H1 (cell line): ENCODE data around the gene CFAP92. TPM values are rescaled to one million over a fixed set of nuclear protein-coding genes. Genes with fewer than 3 reads are reported as not detected.

Experiments used
- CTCF ChIA-PET: fragments of 300-600 bp; sonication (Branson Sonifier 250); formaldehyde crosslinking; loops from one replicate; lab custom pipeline; 2021; ENCODE audit not compliant: partially characterized antibody; lab: Charles Lee
- POLR2A ChIA-PET: fragments of 300-600 bp; sonication (Branson Sonifier 250); formaldehyde crosslinking; loops from one replicate; lab custom pipeline; 2021; ENCODE audit warnings: inconsistent platforms; ENCODE audit not compliant: partially characterized antibody; lab: Charles Lee
- DNase-seq, 2 experiments: peaks; one replicate each; pipeline versions ENCODE4 v3.0.0 to v3.0.0-alpha.2; 2010 to 2022; ENCODE audit warnings: low spot score in 2 of 2, low read depth in 1 of 2, mixed read lengths in 1 of 2
- FAIRE-seq: peaks from 2 replicates; lab custom pipeline; 2011; peaks lifted over from hg19 to GRCh38; lab: Jason Lieb, UNC
- H2AFZ ChIP-seq: 2 replicates; pipeline ENCODE4 v1.8.1; 2012; ENCODE audit warnings: low read length, inconsistent platforms
- H2AK5ac ChIP-seq: 2 replicates; pipeline ENCODE4 v1.6.1; 2013; ENCODE audit warnings: low read depth, low read length
- H2BK120ac ChIP-seq: replicated peaks from 2 replicates; pipeline ENCODE3; 2013; ENCODE audit warnings: low read depth, low read length, inconsistent platforms
- H2BK12ac ChIP-seq: 2 replicates; pipeline ENCODE4 v1.6.1; 2013; ENCODE audit warnings: low read depth, low read length
- H2BK15ac ChIP-seq: 2 replicates; pipeline ENCODE4 v1.6.1; 2013; ENCODE audit warnings: low read length
- H2BK20ac ChIP-seq: 2 replicates; pipeline ENCODE4 v1.6.1; 2013; ENCODE audit warnings: low read length
- H2BK5ac ChIP-seq: 2 replicates; pipeline ENCODE4 v1.6.1; 2013; ENCODE audit warnings: low read depth, low read length
- H3K14ac ChIP-seq: 2 replicates; pipeline ENCODE4 v1.6.1; 2013; ENCODE audit warnings: inconsistent platforms; ENCODE audit not compliant: insufficient read length
- H3K18ac ChIP-seq: 2 replicates; pipeline ENCODE4 v1.6.1; 2013; ENCODE audit warnings: low read length; ENCODE audit errors: extremely low read depth
- H3K23ac ChIP-seq: 2 replicates; pipeline ENCODE4 v1.6.1; 2013; ENCODE audit warnings: inconsistent platforms; ENCODE audit not compliant: insufficient read length
- H3K23me2 ChIP-seq: 2 replicates; pipeline ENCODE4 v1.6.1; 2013; ENCODE audit warnings: low read depth, low read length
- H3K27ac ChIP-seq: 2 replicates; pipeline ENCODE4 v1.6.1; 2011; ENCODE audit warnings: low read depth, low read length, inconsistent platforms
- H3K27me3 ChIP-seq, 4 experiments: replicated peaks in 1 of 4; 1 replicate in 1 of 4; 2 replicates in 3 of 4; pipeline versions ENCODE4 v1.6.1 to v1.8.1; 2011 to 2013; ENCODE audit warnings: low read length in 3 of 4, mild to moderate bottlenecking in 3 of 4, inconsistent platforms in 2 of 4, mixed read lengths in 2 of 4, moderate library complexity in 1 of 4; ENCODE audit not compliant: control insufficient read depth in 3 of 4, insufficient read depth in 3 of 4; ENCODE audit errors: extremely low read depth in 1 of 4
- H3K36me3 ChIP-seq, 4 experiments: 2 replicates each; pipeline versions ENCODE4 v1.6.1 to v1.8.1; 2011 to 2013; ENCODE audit warnings: mild to moderate bottlenecking in 4 of 4, low read length in 3 of 4, moderate library complexity in 2 of 4, control low read depth in 1 of 4, inconsistent platforms in 1 of 4; ENCODE audit not compliant: insufficient read depth in 4 of 4, control insufficient read depth in 2 of 4
- H3K4ac ChIP-seq: replicated peaks from 2 replicates; pipeline ENCODE3; 2013; ENCODE audit warnings: low read length, low read depth, mixed read lengths, inconsistent platforms; ENCODE audit not compliant: insufficient read length
- H3K4me1 ChIP-seq, 4 experiments: replicated peaks in 1 of 4; 1 replicate in 1 of 4; 2 replicates in 3 of 4; pipeline versions ENCODE4 v1.6.1 to v1.8.1; 2011 to 2013; ENCODE audit warnings: low read length in 3 of 4, inconsistent platforms in 2 of 4, mixed read lengths in 1 of 4; ENCODE audit not compliant: insufficient read depth in 4 of 4, control insufficient read depth in 3 of 4
- H3K4me2 ChIP-seq, 2 experiments: 2 replicates each; pipeline versions ENCODE4 v1.6.1 to v1.8.1; 2011 to 2013; ENCODE audit warnings: low read depth in 2 of 2, low read length in 2 of 2, control low read depth in 1 of 2, inconsistent platforms in 1 of 2, mild to moderate bottlenecking in 1 of 2; ENCODE audit not compliant: insufficient read depth in 1 of 2
- H3K4me3 ChIP-seq, 4 experiments: fragments of 200-600, 300-600 bp in 1 of 4; sonication (generic), shearing (Covaris generic), sonication (Bioruptor Twin) in 1 of 4; 2 replicates each; pipeline versions ENCODE4 v1.5.1 to v1.8.1; 2011 to 2016; ENCODE audit warnings: low read length in 4 of 4, low read depth in 3 of 4, control low read depth in 2 of 4, inconsistent platforms in 2 of 4, mild to moderate bottlenecking in 2 of 4, mixed read lengths in 1 of 4, moderate library complexity in 1 of 4; ENCODE audit not compliant: insufficient read depth in 2 of 4; ENCODE audit errors: extremely low read depth in 1 of 4
- H3K56ac ChIP-seq: replicated peaks from 2 replicates; pipeline ENCODE3; 2013; ENCODE audit warnings: low read depth, mild to moderate bottlenecking, mixed read lengths, low read length, inconsistent platforms; ENCODE audit not compliant: insufficient read length
- H3K79me1 ChIP-seq: 2 replicates; pipeline ENCODE4 v1.6.1; 2013; ENCODE audit warnings: low read depth, low read length, control low read depth
- H3K79me2 ChIP-seq, 2 experiments: 2 replicates each; pipeline versions ENCODE4 v1.6.1 to v1.8.1; 2012 to 2013; ENCODE audit warnings: low read length in 2 of 2, mild to moderate bottlenecking in 2 of 2, inconsistent platforms in 1 of 2; ENCODE audit not compliant: insufficient read depth in 2 of 2, control insufficient read depth in 1 of 2
- H3K9ac ChIP-seq, 4 experiments: replicated peaks in 1 of 4; 1 replicate in 1 of 4; 2 replicates in 3 of 4; pipeline versions ENCODE4 v1.6.1 to v1.8.1; 2011 to 2013; ENCODE audit warnings: low read depth in 3 of 4, low read length in 3 of 4, control low read depth in 2 of 4, mild to moderate bottlenecking in 2 of 4, moderate library complexity in 2 of 4, inconsistent platforms in 1 of 4; ENCODE audit errors: extremely low read depth in 1 of 4
- H3K9me3 ChIP-seq, 2 experiments: 2 replicates each; pipeline versions ENCODE4 v1.6.1 to v1.8.1; 2012 to 2013; ENCODE audit warnings: mild to moderate bottlenecking in 2 of 2, moderate library complexity in 2 of 2, control low read depth in 1 of 2, inconsistent platforms in 1 of 2, low read depth in 1 of 2, low read length in 1 of 2, mixed read lengths in 1 of 2; ENCODE audit not compliant: insufficient read depth in 2 of 2
- H4K20me1 ChIP-seq, 2 experiments: replicated peaks in 1 of 2; 2 replicates each; pipeline versions ENCODE3 to v1.8.1; 2011 to 2013; ENCODE audit warnings: inconsistent platforms in 2 of 2, low read length in 2 of 2, mild to moderate bottlenecking in 1 of 2; ENCODE audit not compliant: insufficient read depth in 2 of 2, control insufficient read depth in 1 of 2
- H4K5ac ChIP-seq: 2 replicates; pipeline ENCODE4 v1.6.1; 2013; ENCODE audit warnings: low read length, low read depth, mixed read lengths, inconsistent platforms; ENCODE audit not compliant: insufficient read length
- H4K8ac ChIP-seq: 2 replicates; pipeline ENCODE4 v1.8.0; 2013; ENCODE audit warnings: mild to moderate bottlenecking, moderate library complexity, low read length, inconsistent platforms; ENCODE audit not compliant: insufficient read depth; ENCODE audit errors: extremely low read depth
- H4K91ac ChIP-seq: replicated peaks from 2 replicates; pipeline ENCODE3; 2013; ENCODE audit warnings: low read length, mixed read lengths, inconsistent platforms; ENCODE audit not compliant: insufficient read length
- ASH2L ChIP-seq: fragments of 200-600, 300-600 bp; sonication (generic); IDR thresholded peaks from one replicate; pipeline ENCODE4 v1.7.1; 2017; ENCODE audit warnings: low read length
- BRCA1 ChIP-seq: IDR thresholded peaks from 2 replicates; pipeline ENCODE4 v1.6.1; 2012; ENCODE audit warnings: low read depth, low read length, improper control_type of control experiment
- JUN ChIP-seq: IDR thresholded peaks from 2 replicates; pipeline ENCODE4 v1.6.1; 2011; ENCODE audit warnings: low read depth, mild to moderate bottlenecking, improper control_type of control experiment, low read length
- KDM1A ChIP-seq: fragments of 200-600, 300-600 bp; sonication (generic); IDR thresholded peaks from 2 replicates; pipeline ENCODE4 v1.7.1; 2016; ENCODE audit warnings: mild to moderate bottlenecking, low read length, borderline replicate concordance
- KDM5A ChIP-seq: fragments of 200-600 bp; IDR thresholded peaks from 2 replicates; pipeline ENCODE4 v1.7.1; 2012; ENCODE audit warnings: mild to moderate bottlenecking, low read length, inconsistent platforms, mixed read lengths
- NRF1 ChIP-seq: IDR thresholded peaks from 2 replicates; pipeline ENCODE4 v1.6.1; 2011; ENCODE audit warnings: mild to moderate bottlenecking, low read depth, low read length, improper control_type of control experiment
- RBBP5 ChIP-seq: IDR thresholded peaks from 2 replicates; pipeline ENCODE4 v1.7.1; 2012; ENCODE audit warnings: low read depth, mild to moderate bottlenecking, inconsistent platforms, low read length, moderate library complexity, borderline replicate concordance
- SIRT6 ChIP-seq: IDR thresholded peaks from one replicate; pipeline ENCODE4 v1.7.1; 2012; ENCODE audit warnings: low read length, inconsistent platforms
- SIX5 ChIP-seq: IDR thresholded peaks from 2 replicates; pipeline ENCODE4 v1.6.1; 2011; ENCODE audit warnings: mild to moderate bottlenecking, low read depth, low read length
- TCF12 ChIP-seq: IDR thresholded peaks from 2 replicates; pipeline ENCODE4 v1.6.1; 2011; ENCODE audit warnings: low read depth, mild to moderate bottlenecking, low read length
- WGBS, 2 experiments: shearing (Covaris generic) in 1 of 2; methylation state at CpG; one replicate each; pipeline versions ENCODE4 v1.1.6 to v1.1.7; 2013 to 2015; ENCODE audit warnings: low lambda C conversion rate in 2 of 2, mixed read lengths in 2 of 2, inconsistent platforms in 1 of 2, low coverage in 1 of 2, missing lambda C conversion rate in 1 of 2; ENCODE audit not compliant: insufficient replicate concordance in 2 of 2, insufficient coverage in 1 of 2, insufficient read length in 1 of 2; ENCODE audit errors: extremely low coverage in 1 of 2, missing lambda C conversion rate in 1 of 2; 5-methylcytosine and 5-hydroxymethylcytosine counted together
- polyA plus RNA-seq, 7 experiments: library from polyadenylated mRNA; depleted of rRNA in 3 of 7; stranded (reverse) in 5 of 7; unstranded in 2 of 7; fragments of >200 nt in 5 of 7; fragments of 200-250 nt in 2 of 7; gene quantifications; 1 replicate in 5 of 7; 2 replicates in 1 of 7; 4 replicates in 1 of 7; pipeline versions ENCODE4 v1.2.1 to v1.2.3, GENCODE V29; 2011 to 2013; ENCODE audit warnings: missing spikeins in 2 of 7, mixed read lengths in 2 of 7
- total RNA-seq: library from RNA; stranded (reverse); fragmentation: NEBNext Ultra II Directional; extraction: Animal tissue kit (Norgen Biotek cat#: 25700); gene quantifications from 2 replicates; pipeline ENCODE4 v1.2.1, GENCODE V29; 2021
- TF ChIP-seq, protein P1 (sequence below): IDR thresholded peaks from 2 replicates; pipeline ENCODE4 v1.6.1; 2012; ENCODE audit warnings: inconsistent platforms
- TF ChIP-seq, protein P2 (sequence below): IDR thresholded peaks from 2 replicates; pipeline ENCODE4 v1.6.1; 2012; ENCODE audit warnings: inconsistent platforms
- TF ChIP-seq, protein P3 (sequence below): IDR thresholded peaks from 2 replicates; pipeline ENCODE4 v1.6.1; 2011; ENCODE audit warnings: low read depth, mild to moderate bottlenecking, low read length; ENCODE audit not compliant: insufficient read depth

CFAP92 gene
- total and polyA plus RNA-seq, 2 of the 8 experiments (the other 6 are each of a cell fraction or from before 2014, with no cell fraction given) = 0.77 to 2.0 TPM

DNA sequence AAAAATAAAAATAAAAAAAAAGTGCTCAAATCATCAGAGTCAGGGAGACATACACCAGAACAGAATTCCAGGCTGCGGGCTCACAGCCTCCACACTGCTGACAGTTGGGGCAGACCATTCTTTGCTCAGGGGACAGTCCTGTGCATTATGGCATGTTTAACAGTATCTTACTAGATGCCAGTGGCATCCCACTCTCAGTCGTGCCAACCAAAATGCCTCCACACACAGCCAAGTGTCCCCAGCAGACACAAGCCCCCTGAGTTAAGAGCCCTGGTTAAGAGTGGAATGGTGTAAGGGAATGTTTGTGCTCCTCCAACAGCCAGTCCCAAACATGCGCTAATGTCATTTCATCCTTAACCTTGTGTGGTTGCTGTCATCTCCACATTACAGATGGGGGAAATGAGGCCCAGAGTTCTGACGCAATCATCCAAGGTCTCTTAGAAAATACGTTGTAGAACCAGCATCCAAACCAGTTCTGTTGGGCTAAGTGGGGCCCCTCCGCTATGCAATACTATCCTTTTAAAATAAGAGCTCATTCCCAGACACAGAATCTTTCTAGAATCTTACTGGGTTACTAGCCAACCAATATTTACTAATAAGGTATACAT, 26.0 kb downstream of the CFAP92 start:
- Histone ChIP-seq H3K56ac (no peak overlapping the region), H3K9ac (no peak overlapping the region), H3K18ac (no peak overlapping the region), H3K27ac (no peak overlapping the region), H3K23ac (no peak overlapping the region), H3K27me3 (no peaks in the 10 kb centered on the region; a peak in 1 of 7 replicates), H4K91ac (no peak overlapping the region), H3K14ac (no peak overlapping the region), H4K8ac (no peak overlapping the region), H3K4ac (no peak overlapping the region), H2BK120ac (no peak overlapping the region), H4K5ac (no peak overlapping the region), H2BK5ac (no peak overlapping the region), H2AFZ (no peak overlapping the region), H3K79me2 (no peaks in the 10 kb centered on the region), H4K20me1 (no peaks in the 10 kb centered on the region), H2BK12ac (no peak overlapping the region), H3K23me2 (no peaks in the 10 kb centered on the region), H2BK20ac (no peak overlapping the region), H2AK5ac (no peak overlapping the region), H3K4me2 (no peak overlapping the region), H3K79me1 (no peaks in the 10 kb centered on the region), H3K4me1 (no peaks in the 10 kb centered on the region), H3K36me3 (no peaks in the 10 kb centered on the region), H2BK15ac (no peak overlapping the region), H3K4me3 (no peak overlapping the region), H3K9me3 (no peaks in the 10 kb centered on the region)
- FAIRE-seq = no peak
- 85% methylated on average over 6 of the region's 6 CpGs; no CpG with 5 or more reads in 1 of the 2 experiments for whole genome bisulfite sequencing, 2 experiments
- ChIA-PET CTCF (interaction anchor here (0.6 to 5.5 kb wide), 7 partner anchors 9 to 119 kb away, joined by 3 to 79 read pairs (median 3); no protein-coding TSS in a partner anchor), POLR2A (no interaction called here)
- no peak for DNase-seq
- no peak for TF ChIP-seq JUN
- no peak for TF ChIP-seq KDM5A
- TF ChIP-seq SIRT6 = no peak
- TF ChIP-seq, protein P1, sequence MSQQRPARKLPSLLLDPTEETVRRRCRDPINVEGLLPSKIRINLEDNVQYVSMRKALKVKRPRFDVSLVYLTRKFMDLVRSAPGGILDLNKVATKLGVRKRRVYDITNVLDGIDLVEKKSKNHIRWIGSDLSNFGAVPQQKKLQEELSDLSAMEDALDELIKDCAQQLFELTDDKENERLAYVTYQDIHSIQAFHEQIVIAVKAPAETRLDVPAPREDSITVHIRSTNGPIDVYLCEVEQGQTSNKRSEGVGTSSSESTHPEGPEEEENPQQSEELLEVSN = no peak
- no peak for TF ChIP-seq RBBP5
- TF ChIP-seq BRCA1 = no peak
- no peak for TF ChIP-seq TCF12
- TF ChIP-seq NRF1 = no peak
- no peak for TF ChIP-seq KDM1A
- TF ChIP-seq, protein P2, sequence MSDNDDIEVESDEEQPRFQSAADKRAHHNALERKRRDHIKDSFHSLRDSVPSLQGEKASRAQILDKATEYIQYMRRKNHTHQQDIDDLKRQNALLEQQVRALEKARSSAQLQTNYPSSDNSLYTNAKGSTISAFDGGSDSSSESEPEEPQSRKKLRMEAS = no peak
- TF ChIP-seq, protein P3, sequence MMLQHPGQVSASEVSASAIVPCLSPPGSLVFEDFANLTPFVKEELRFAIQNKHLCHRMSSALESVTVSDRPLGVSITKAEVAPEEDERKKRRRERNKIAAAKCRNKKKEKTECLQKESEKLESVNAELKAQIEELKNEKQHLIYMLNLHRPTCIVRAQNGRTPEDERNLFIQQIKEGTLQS = no peak
- TF ChIP-seq ASH2L = no peak
- no peak for TF ChIP-seq SIX5
